ENCODE measurements around the gene PPP6R2.

- TF ChIP-seq CTCF (IDR thresholded peaks at IDR 0.05 in 8 of 11, conservative IDR thresholded peaks at IDR 0.05 in 3 of 11) = no peak
- TF ChIP-seq POLR2A (IDR thresholded peaks at IDR 0.05) = no peak
These were observed 25.5 kb upstream of the PPP6R2 start for GRCh38 chr22:50317674-50318073.

All from spleen (tissue), 7 donors.